GM12878 (cell line): ENCODE measurements around the gene DNASE1L3. TPM values are rescaled to one million over a fixed set of nuclear protein-coding genes. Genes with fewer than 3 reads are reported as not detected.
A peak's percentile ranks its signal among the peaks of the same experiment; 100 is the strongest.

Experiments
- ASH2L ChIP-seq: fragments of 300-600, 200-600 bp; sonication (generic); IDR thresholded peaks from 2 replicates; pipeline ENCODE4 v1.6.1; 2017; ENCODE audit warnings: low read depth, mild to moderate bottlenecking, borderline replicate concordance
- BRCA1 ChIP-seq: IDR thresholded peaks from 2 replicates; pipeline ENCODE4 v1.6.1; 2011; ENCODE audit warnings: low read depth, low read length, improper control_type of control experiment
- CBX5 ChIP-seq: sonication (generic); IDR thresholded peaks from 2 replicates; pipeline ENCODE4 v1.6.1; 2016; ENCODE audit warnings: low read depth, moderate library complexity, mild to moderate bottlenecking, inconsistent platforms
- CEBPZ ChIP-seq: fragments of 150-350 bp; IDR thresholded peaks from 2 replicates; pipeline ENCODE4 v1.6.1; 2016; ENCODE audit warnings: low read depth, low read length
- ELK1 ChIP-seq: IDR thresholded peaks from 2 replicates; pipeline ENCODE4 v1.6.1; 2012; ENCODE audit warnings: low read depth, low read length, improper control_type of control experiment
- MEF2B ChIP-seq: fragments of 450-650 bp; IDR thresholded peaks from 2 replicates; pipeline ENCODE4 v1.6.1; 2018; ENCODE audit warnings: mild to moderate bottlenecking, moderate library complexity; ENCODE audit not compliant: partially characterized antibody, poor library complexity, severe bottlenecking
- MTA3 ChIP-seq: IDR thresholded peaks from 2 replicates; pipeline ENCODE4 v1.6.1; 2012; ENCODE audit warnings: low read length, inconsistent platforms, borderline replicate concordance
- NFYA ChIP-seq: IDR thresholded peaks from 2 replicates; pipeline ENCODE4 v1.6.1; 2011; ENCODE audit warnings: low read depth, mild to moderate bottlenecking, low read length, improper control_type of control experiment, borderline replicate concordance
- NRF1 ChIP-seq: conservative IDR thresholded peaks from 2 replicates; pipeline ENCODE4 v1.6.1; 2011; ENCODE audit warnings: mild to moderate bottlenecking, low read depth, low read length, improper control_type of control experiment
- RELB ChIP-seq: fragments of 450-650 bp; IDR thresholded peaks from 2 replicates; pipeline ENCODE4 v1.6.1; 2017; ENCODE audit warnings: low read depth, mild to moderate bottlenecking, moderate library complexity
- STAT1 ChIP-seq: fragments of 450-650 bp; conservative IDR thresholded peaks from 2 replicates; pipeline ENCODE4 v1.6.1; 2014; ENCODE audit warnings: antibody characterized with exemption, mild to moderate bottlenecking
- SUPT20H ChIP-seq: IDR thresholded peaks from 2 replicates; pipeline ENCODE4 v1.6.1; 2011; ENCODE audit warnings: low read depth, mild to moderate bottlenecking, low read length, moderate library complexity, borderline replicate concordance; ENCODE audit not compliant: control insufficient read depth
- YBX1 ChIP-seq: fragments of 450-650 bp; IDR thresholded peaks from 2 replicates; pipeline ENCODE4 v1.6.1; 2016; ENCODE audit warnings: antibody characterized with exemption
- ZBED1 ChIP-seq: IDR thresholded peaks from 2 replicates; pipeline ENCODE4 v1.6.1; 2016; ENCODE audit warnings: borderline replicate concordance
- ZBTB40 ChIP-seq: fragments of 450-650 bp; IDR thresholded peaks from 2 replicates; pipeline ENCODE4 v1.6.1; 2016; ENCODE audit warnings: mild to moderate bottlenecking, moderate library complexity, borderline replicate concordance
- polyA plus RNA-seq, 11 experiments: library from polyadenylated mRNA; depleted of rRNA in 4 of 11; unstranded in 6 of 11; stranded (reverse) in 5 of 11; fragments of >200 nt; fragmentation: Nextera tagmentation in 4 of 11; fragmentation: Illumina TruSeq in 1 of 11; extraction: Ambion mirVana in 4 of 11; extraction: Trizol in 1 of 11; gene quantifications; 1 replicate in 1 of 11; 2 replicates in 10 of 11; pipeline versions ENCODE4 v1.2.1 to v1.2.3, GENCODE V29; 2011 to 2016; ENCODE audit warnings: inconsistent platforms in 2 of 11, missing spikeins in 2 of 11, low read depth in 1 of 11
- total RNA-seq, 4 experiments: library from RNA; depleted of rRNA in 3 of 4; stranded (reverse); fragments of >200 nt in 3 of 4; fragmentation: Illumina TruSeq in 1 of 4; extraction: Trizol in 1 of 4; gene quantifications; 2 replicates each; pipeline versions ENCODE4 v1.2.1 to v1.2.3, GENCODE V29; 2013 to 2021

The DNASE1L3 gene
- total and polyA plus RNA-seq, 10 of the 15 experiments (the other 5 are each of a cell fraction or from before 2014, with no cell fraction given), result 3.2 to 72.1 (median 6.3) TPM

GRCh38 chr3:58217209-58217811 is 6.5 kb upstream of the DNASE1L3 start (continued):
- TF ChIP-seq RELB (peak; percentile 31; the same call in 1 of the 2 replicates), ZBTB40 (no peak), CBX5 (no peak), ASH2L (no peak), ZBED1 (no peak), MTA3 (no peak), STAT1 (no peak), SUPT20H (no peak), YBX1 (no peak), ELK1 (no peak), MEF2B (peak; percentile 26), CEBPZ (no peak), BRCA1 (no peak), NRF1 (no peak), NFYA (no peak)
